PC-9 (cell line): ENCODE data around the gene B4GALNT2.

Experiments used
- CTCF ChIP-seq: fragments of 200-600 bp; sonication (generic); conservative IDR thresholded peaks from 2 replicates; pipeline ENCODE4 v1.6.1; 2017; ENCODE audit warnings: mixed run types, antibody characterized with exemption, mild to moderate bottlenecking, moderate library complexity
- EZH2 ChIP-seq: fragments of 200-600 bp; sonication (generic); IDR thresholded peaks from 2 replicates; pipeline ENCODE4 v1.8.0; 2017; ENCODE audit warnings: antibody characterized with exemption, low read depth

GRCh38 chr17:49196520-49196919, 64.0 kb downstream of the B4GALNT2 start:
- TF ChIP-seq CTCF (no peak), EZH2 (no peak)
